ENCODE measurements around the gene NUP153.
"Not testable (repeated sequence)": the region's sequence is repeated elsewhere in the genome, so short reads cannot be mapped to it uniquely, and the experiment has no call there.

The NUP153 gene

GRCh38 chr6:17706580-17707370 is at the start of gene NUP153:
TSS of gene NUP153 (minus strand) at chr6:17706925. CDS start at chr6:17706387, 538 bp downstream.
- DNase-seq (ENCODE audit: low read depth in 2 of 2): peak; percentile 96 to 100

- DNase-seq (ENCODE audit: low read depth in 2 of 2): no peak
These were observed 47.5 kb upstream of the NUP153 start for GRCh38 chr6:17754254-17754653.

GRCh38 chr6:17745324-17745723 is 38.6 kb upstream of the NUP153 start:
- DNase-seq (ENCODE audit: low read depth in 2 of 2): not testable (repeated sequence)

GRCh38 chr6:17744757-17745308 is 38.1 kb upstream of the NUP153 start:
- not testable (repeated sequence) for DNase-seq (ENCODE audit: low read depth in 2 of 2)

GRCh38 chr6:17744019-17744756 is 37.5 kb upstream of the NUP153 start:
- no peak for DNase-seq (ENCODE audit: low read depth in 2 of 2)

GRCh38 chr6:17741507-17741906 is 34.8 kb upstream of the NUP153 start:
- no peak for DNase-seq (ENCODE audit: low read depth in 2 of 2)

GRCh38 chr6:17740559-17741220 is 34.0 kb upstream of the NUP153 start:
- DNase-seq (ENCODE audit: low read depth in 2 of 2): no peak

GRCh38 chr6:17737704-17738252 is 31.1 kb upstream of the NUP153 start:
- no peak for DNase-seq (ENCODE audit: low read depth in 2 of 2)

- DNase-seq (ENCODE audit: low read depth in 2 of 2): not testable (repeated sequence)
These were observed 28.6 kb upstream of the NUP153 start for GRCh38 chr6:17735311-17735710.

GRCh38 chr6:17730078-17730704 is 23.5 kb upstream of the NUP153 start:
- DNase-seq (ENCODE audit: low read depth in 2 of 2): no peak

- no peak for DNase-seq (ENCODE audit: low read depth in 2 of 2)
These were observed 22.7 kb upstream of the NUP153 start for GRCh38 chr6:17729223-17730077.

GRCh38 chr6:17728551-17729222 is 22.0 kb upstream of the NUP153 start:
- no peak for DNase-seq (ENCODE audit: low read depth in 2 of 2)

GRCh38 chr6:17725083-17725482 is 18.4 kb upstream of the NUP153 start:
- no peak for DNase-seq (ENCODE audit: low read depth in 2 of 2)

- DNase-seq (ENCODE audit: low read depth in 2 of 2): no peak
These were observed 17.6 kb upstream of the NUP153 start for GRCh38 chr6:17724341-17724740.

- no peak for DNase-seq (ENCODE audit: low read depth in 2 of 2)
These were observed 14.9 kb upstream of the NUP153 start for GRCh38 chr6:17721671-17722070.

GRCh38 chr6:17719323-17720041 is 12.8 kb upstream of the NUP153 start:
- no peak for DNase-seq (ENCODE audit: low read depth in 2 of 2)

GRCh38 chr6:17716221-17716620 is 9.5 kb upstream of the NUP153 start:
- DNase-seq (ENCODE audit: low read depth in 2 of 2): no peak

- DNase-seq (ENCODE audit: low read depth in 2 of 2): peak in 1 of 2 donors; percentile 19
These were observed 8.4 kb upstream of the NUP153 start for GRCh38 chr6:17714879-17715851.

Data from stimulated activated CD8-positive, alpha-beta memory T cell treated with anti-CD3 and anti-CD28 coated beads, Interleukin-2, amount 100 ng/mL, for 48 hours (primary cell).